ENCODE measurements around the gene PEMT. TPM values are rescaled to one million over a fixed set of nuclear protein-coding genes. Genes with fewer than 3 reads are reported as not detected.

PEMT gene
- total RNA-seq, 4 donors from 2014 or later: 17.7 to 24.8 (median 20.6) TPM

DNA sequence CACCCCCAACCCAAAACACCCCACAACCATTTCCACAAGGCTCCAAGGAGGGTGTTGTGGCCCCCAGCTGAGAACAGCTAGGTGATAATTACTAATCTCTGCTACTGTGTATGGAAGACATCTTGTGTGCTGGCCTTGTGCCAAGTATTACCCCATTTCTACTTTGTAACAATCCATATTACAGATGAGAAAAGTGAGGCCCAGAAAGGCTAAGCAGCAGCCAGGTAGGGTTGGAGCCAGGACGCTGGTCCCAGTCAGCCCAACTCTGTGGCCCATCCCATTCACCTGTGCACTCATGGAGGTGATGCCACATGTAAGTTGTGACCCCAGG, 12.4 kb upstream of the PEMT start:
- 100% methylated on average over 1 of the region's 1 CpG for WGBS
- no peak overlapping the region for H3K4me3 ChIP-seq
- intact Hi-C loops (cut with DNase I): no loop called here
- H3K9me3 ChIP-seq: no peaks in the 10 kb centered on the region
- peaks cover 0 to 3% (median 0%) of the 10 kb centered on the region in 4 donors for H3K4me1 ChIP-seq
- no peak for DNase-seq (ENCODE audit: extremely low spot score)
- H3K36me3 ChIP-seq: no peaks in the 10 kb centered on the region
- H3K27ac ChIP-seq (replicated peaks in 1 of 4): no peak overlapping the region
- H3K27me3 ChIP-seq: no peaks in the 10 kb centered on the region
- TF ChIP-seq POLR2AphosphoS5 (IDR thresholded peaks at IDR 0.05) (no peak), POLR2A (IDR thresholded peaks at IDR 0.05; ENCODE audit: low read depth) (no peak), CTCF (IDR thresholded peaks at IDR 0.05) (no peak), EP300 (IDR thresholded peaks at IDR 0.05) (no peak)

- no peak overlapping the region for H3K27ac ChIP-seq (replicated peaks in 1 of 4)
- H3K9me3 ChIP-seq: no peaks in the 10 kb centered on the region
- H3K4me1 ChIP-seq: peaks cover 0 to 3% (median 0%) of the 10 kb centered on the region in 4 donors
- 64% methylated on average over 11 of the region's 15 CpGs for WGBS
- intact Hi-C loops (cut with DNase I): no loop called here
- no peaks in the 10 kb centered on the region for H3K36me3 ChIP-seq
- no peaks in the 10 kb centered on the region for H3K27me3 ChIP-seq
- TF ChIP-seq EP300 (IDR thresholded peaks at IDR 0.05) (no peak), POLR2A (IDR thresholded peaks at IDR 0.05; ENCODE audit: low read depth) (no peak), CTCF (IDR thresholded peaks at IDR 0.05) (no peak)
- no peak for DNase-seq (ENCODE audit: extremely low spot score)
- H3K4me3 ChIP-seq: no peak overlapping the region
Measured at GRCh38 chr17:17603178-17603894, 11.8 kb upstream of the PEMT start.

DNA sequence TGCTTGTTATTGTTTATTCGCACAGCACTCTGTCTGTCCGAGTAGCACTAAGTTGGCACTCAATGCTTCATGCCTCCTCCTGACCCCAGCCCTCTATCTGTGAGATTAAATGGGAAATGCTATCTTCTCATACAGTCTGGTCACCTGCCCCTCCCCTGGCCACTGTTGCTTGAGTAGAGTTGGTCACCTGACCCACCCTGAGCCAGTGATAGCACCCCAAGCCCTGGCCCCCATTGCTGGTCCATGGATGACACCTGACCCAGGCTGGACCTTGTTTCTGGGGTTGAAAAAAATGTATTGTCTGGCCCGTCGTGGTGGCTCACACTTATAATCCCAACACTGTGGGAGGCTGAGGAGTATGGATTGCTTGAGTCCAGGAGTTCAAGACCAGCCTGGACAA, 8.5 kb upstream of the PEMT start:
- Histone ChIP-seq H3K36me3 (no peaks in the 10 kb centered on the region), H3K4me3 (no peak overlapping the region), H3K27ac (replicated peaks in 1 of 4) (no peak overlapping the region), H3K9me3 (no peaks in the 10 kb centered on the region), H3K4me1 (no peaks in the 10 kb centered on the region), H3K27me3 (no peaks in the 10 kb centered on the region)
- WGBS: 85% methylated on average over 4 of the region's 4 CpGs
- no peak for DNase-seq (ENCODE audit: extremely low spot score)
- TF ChIP-seq CTCF (IDR thresholded peaks at IDR 0.05) (no peak), EP300 (IDR thresholded peaks at IDR 0.05) (no peak), POLR2A (IDR thresholded peaks at IDR 0.05; ENCODE audit: low read depth) (no peak), POLR2AphosphoS5 (IDR thresholded peaks at IDR 0.05) (no peak)
- intact Hi-C loops (cut with DNase I): no loop called here

- Histone ChIP-seq H3K36me3 (no peaks in the 10 kb centered on the region), H3K4me3 (no peak overlapping the region), H3K27ac (replicated peaks in 1 of 4) (no peak overlapping the region), H3K27me3 (no peaks in the 10 kb centered on the region), H3K4me1 (peaks cover under 1 to 4% (median 3%) of the 10 kb centered on the region in 4 donors), H3K9me3 (no peaks in the 10 kb centered on the region)
- no peak for DNase-seq (ENCODE audit: extremely low spot score)
- 94% methylated on average over 2 of the region's 2 CpGs for WGBS
- intact Hi-C loops (cut with DNase I): no loop called here
- TF ChIP-seq POLR2A (IDR thresholded peaks at IDR 0.05; ENCODE audit: low read depth): no peak
- TF ChIP-seq EP300 (IDR thresholded peaks at IDR 0.05): no peak
- no peak for TF ChIP-seq POLR2AphosphoS5 (IDR thresholded peaks at IDR 0.05)
- TF ChIP-seq CTCF (IDR thresholded peaks at IDR 0.05): no peak
Measured at GRCh38 chr17:17598003-17598402, 6.5 kb upstream of the PEMT start.

DNA sequence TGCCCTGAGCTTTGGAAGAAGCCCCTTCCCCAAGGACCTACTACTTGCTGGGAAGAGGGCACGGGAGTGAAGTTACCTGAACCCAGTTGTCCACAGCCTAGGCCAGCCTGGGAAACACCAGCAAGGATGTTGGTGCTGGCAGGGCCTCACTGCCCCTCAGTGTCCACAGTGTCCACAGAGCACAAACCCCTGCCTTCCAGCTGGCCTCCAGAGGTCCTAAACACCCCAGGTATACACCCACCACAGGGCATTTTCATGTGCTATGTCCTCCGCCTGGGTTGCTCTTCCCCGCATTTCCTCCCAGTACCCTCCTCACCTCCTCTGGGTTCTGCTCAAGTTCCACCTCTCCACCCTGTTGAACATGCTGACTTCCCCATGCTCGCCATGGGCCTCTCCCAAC, 4.2 kb upstream of the PEMT start:
- Histone ChIP-seq H3K4me1 (peaks cover 11 to 19% (median 15%) of the 10 kb centered on the region in 4 donors), H3K27ac (replicated peaks in 1 of 4) (no peak overlapping the region), H3K4me3 (no peak overlapping the region), H3K27me3 (no peaks in the 10 kb centered on the region), H3K36me3 (no peaks in the 10 kb centered on the region), H3K9me3 (no peaks in the 10 kb centered on the region)
- intact Hi-C loops (cut with DNase I): no loop called here
- peak; percentile 90 for DNase-seq (ENCODE audit: extremely low spot score)
- 92% methylated on average over 4 of the region's 4 CpGs for WGBS
- no peak for TF ChIP-seq CTCF (IDR thresholded peaks at IDR 0.05)
- no peak for TF ChIP-seq POLR2A (IDR thresholded peaks at IDR 0.05; ENCODE audit: low read depth)
- TF ChIP-seq EP300 (IDR thresholded peaks at IDR 0.05): no peak
- no peak for TF ChIP-seq POLR2AphosphoS5 (IDR thresholded peaks at IDR 0.05)

All from esophagus muscularis mucosa (tissue), 4 donors.